ENCODE data around the gene PCNX3. TPM values are rescaled to one million over a fixed set of nuclear protein-coding genes. Genes with fewer than 3 reads are reported as not detected.

The PCNX3 gene
- total and polyA plus RNA-seq, 2 of the 4 experiments (the other 2 are of a cell fraction) = 5.6 to 33.2 TPM

GRCh38 chr11:65591939-65592857 is 23.4 kb upstream of the PCNX3 start:
- whole genome bisulfite sequencing, 2 experiments (ENCODE audit: extremely low coverage in 2 of 2, insufficient read length in 1 of 2) = 49% methylated on average over 79 of the region's 106 CpGs; no CpG with 5 or more reads in 1 of the 2 experiments
- no peak overlapping the region for H3K14ac ChIP-seq (replicated peaks; ENCODE audit: low read depth, low read length)
- peaks cover 18% of the 10 kb centered on the region; the same call in 1 of the 2 replicates for H3K36me3 ChIP-seq (ENCODE audit: control insufficient read depth, insufficient read depth, low read length)
- no peak overlapping the region for H3K27ac ChIP-seq (ENCODE audit: insufficient read depth, low read length)
- H3K18ac ChIP-seq (ENCODE audit: low read depth, low read length) = no peak overlapping the region
- CTCF ChIA-PET = interaction anchor here (0.6 kb wide), 1 partner anchor 62 kb away, joined by 3 read pairs; no protein-coding TSS in a partner anchor
- H2BK15ac ChIP-seq (ENCODE audit: low read depth, low read length) = no peak overlapping the region
- H2AK5ac ChIP-seq (ENCODE audit: low read depth, low read length) = no peak overlapping the region
- TSS peak; percentile 81 for BruUV-seq (replicated peaks)
- H3K9me3 ChIP-seq (ENCODE audit: control insufficient read depth, insufficient read depth, low read length) = no peaks in the 10 kb centered on the region
- H3K27me3 ChIP-seq (ENCODE audit: control insufficient read depth, insufficient read depth, low read length) = no peaks in the 10 kb centered on the region
- POLR2A ChIA-PET (ENCODE audit: unreplicated experiment) = interaction anchor here (0.5 to 0.6 kb wide), 2 partner anchors 191 to 226 kb away, joined by 3 to 6 read pairs; no protein-coding TSS in a partner anchor
- no peak overlapping the region for H3K4me3 ChIP-seq (ENCODE audit: insufficient read depth, low read depth, low read length)
- no peak overlapping the region for H4K5ac ChIP-seq (ENCODE audit: low read depth, low read length)
- H3K4me2 ChIP-seq (ENCODE audit: low read depth, low read length) = no peak overlapping the region
- H3K4me1 ChIP-seq (ENCODE audit: control insufficient read depth, insufficient read depth, low read length) = peaks cover 4% of the 10 kb centered on the region
- dilution Hi-C loops (cut with HindIII; ENCODE audit: low sequenced_read_pairs, unreplicated experiment) (no loop called here), in situ Hi-C loops (cut with MboI; ENCODE audit: low sequenced_read_pairs) (no loop called here), intact Hi-C loops (cut with micrococcal nuclease) (loop anchor here (2.0 kb wide), 1 partner anchor 15 kb away; the partner anchor contains the start of gene EHBP1L1)
- no peak overlapping the region for H3K9ac ChIP-seq (ENCODE audit: low read depth, low read length)
- H2BK5ac ChIP-seq (ENCODE audit: low read depth, low read length, poor library complexity, severe bottlenecking) = no peak overlapping the region
- H3K79me1 ChIP-seq (ENCODE audit: low read depth in 1 of 2, low read length in 2 of 2) = peaks cover 0 to 16% of the 10 kb centered on the region in 2 experiments; a peak in 1 of 4 replicates
- peak overlapping the region; percentile 55 for H2AK9ac ChIP-seq (replicated peaks; ENCODE audit: low read depth, low read length, poor library complexity)
- H2AFZ ChIP-seq (replicated peaks; ENCODE audit: low read length, poor library complexity) = peak overlapping the region; percentile 81
- DNase-seq = peak; percentile 44
- no peak overlapping the region for H3K23ac ChIP-seq (ENCODE audit: low read depth, low read length)
- TF ChIP-seq RAD21 (IDR thresholded peaks at IDR 0.05; ENCODE audit: low read length) (no peak), NFE2L2 (IDR thresholded peaks at IDR 0.05; ENCODE audit: low read depth, low read length) (no peak), RFX5 (IDR thresholded peaks at IDR 0.05; ENCODE audit: low read depth, low read length) (no peak), CHD1 (IDR thresholded peaks at IDR 0.05; ENCODE audit: low read depth, low read length) (no peak)
- H2BK120ac ChIP-seq (ENCODE audit: low read depth, low read length) = no peak overlapping the region
- peak; percentile 18 for ATAC-seq (ENCODE audit: low read depth)
- H4K91ac ChIP-seq (ENCODE audit: insufficient read depth, low read depth, low read length) = no peak overlapping the region
- H3K9me1 ChIP-seq (ENCODE audit: insufficient read depth, low read length) = no peaks in the 10 kb centered on the region
- no peak overlapping the region for H2BK20ac ChIP-seq (ENCODE audit: low read depth, low read length)
- no peak overlapping the region for H3K56ac ChIP-seq (ENCODE audit: extremely low read depth, insufficient read depth, low read length)
- peaks cover 5% of the 10 kb centered on the region for H4K20me1 ChIP-seq (ENCODE audit: insufficient read depth, low read length)
- no peak overlapping the region for H4K8ac ChIP-seq (ENCODE audit: low read depth in 2 of 2, low read length in 2 of 2)
- H3K4ac ChIP-seq (ENCODE audit: low read depth, low read length) = no peak overlapping the region
